GM18498 (cell line): ENCODE data around the gene CNGB1.
"Not testable (repeated sequence)": the region's sequence is repeated elsewhere in the genome, so short reads cannot be mapped to it uniquely, and the experiment has no call there.

Experiments
- ATAC-seq: cut with Tn5 transposase; IDR thresholded peaks from one replicate; pipeline ENCODE4 v1.9.1; 2021; ENCODE audit warnings: mild to moderate bottlenecking, moderate library complexity; ENCODE audit not compliant: unreplicated experiment

The CNGB1 gene

DNA sequence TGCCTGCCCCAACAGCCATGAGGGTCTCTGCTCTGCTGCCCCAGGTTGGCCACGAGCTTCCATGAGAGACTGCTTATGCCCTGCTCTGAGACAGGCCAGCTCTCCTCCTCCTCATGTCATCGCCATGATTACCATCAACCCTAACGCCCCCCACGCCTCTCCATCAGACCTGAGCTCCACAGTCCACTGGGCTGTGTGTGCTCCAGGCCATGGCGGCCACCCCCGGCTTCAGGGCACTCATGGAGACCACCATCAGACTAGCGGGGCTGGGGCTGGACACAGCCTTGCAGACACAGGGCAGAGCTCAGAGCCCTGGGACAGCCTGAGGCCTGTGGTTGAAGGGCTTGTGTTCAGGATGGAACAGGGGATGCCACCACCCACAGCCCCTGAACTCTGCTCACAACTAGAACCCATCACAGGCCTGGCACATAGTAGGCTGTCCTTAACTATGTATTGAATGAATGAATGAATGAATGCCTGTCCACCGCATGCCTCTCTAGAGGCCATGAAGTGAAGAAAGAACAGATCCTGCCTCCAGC is 14.6 kb downstream of the CNGB1 start:
- no peak for ATAC-seq

DNA sequence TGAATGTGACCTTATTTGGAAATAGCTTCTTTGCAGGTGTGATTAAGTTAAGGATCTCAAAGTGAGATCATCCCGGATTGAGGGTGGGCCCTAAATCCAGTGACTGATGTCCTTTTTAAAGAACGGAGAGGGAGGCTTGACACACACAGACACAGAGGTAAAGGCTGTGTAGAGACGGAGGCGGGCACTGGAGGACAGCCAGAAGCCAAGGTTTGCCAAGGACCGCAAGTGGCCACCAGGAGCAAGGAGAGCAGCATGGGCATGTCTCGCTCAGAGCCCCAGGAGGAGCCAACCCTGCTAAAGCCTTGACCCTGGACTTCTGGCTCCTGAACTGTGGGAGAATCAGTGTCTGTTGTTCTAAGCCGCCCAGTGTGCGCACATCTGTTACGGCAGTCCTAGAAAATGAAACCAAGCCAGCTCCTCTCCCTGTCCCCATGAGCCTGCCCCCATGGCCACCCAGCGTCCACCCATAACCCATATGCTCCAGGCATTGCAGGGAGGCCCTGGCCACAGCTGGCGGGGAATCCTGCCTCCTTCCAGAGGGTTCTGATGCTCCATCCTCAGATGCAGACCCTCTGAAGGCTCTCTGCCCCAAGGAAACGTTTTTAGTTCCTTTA is 15.2 kb downstream of the CNGB1 start:
- ATAC-seq, result no peak

DNA sequence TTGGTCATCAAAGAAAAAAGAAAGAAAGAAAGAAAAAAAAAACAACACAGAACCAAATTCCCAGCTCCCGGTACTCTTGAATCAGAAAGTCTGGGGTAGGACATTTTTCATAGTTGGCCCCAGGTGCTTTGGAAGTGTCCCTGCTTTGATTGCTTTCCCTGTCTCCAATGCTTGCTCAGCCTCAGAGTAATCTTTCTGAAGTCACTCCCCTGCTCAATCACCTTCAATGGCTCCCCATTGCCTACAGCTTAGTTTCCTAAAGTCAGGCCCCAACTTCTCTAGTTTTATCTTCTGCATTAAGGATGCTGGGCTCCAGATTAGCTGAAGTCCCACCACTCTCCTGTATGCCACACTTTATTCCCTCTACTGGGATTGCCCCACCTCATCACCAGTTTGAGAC is 17.1 kb downstream of the CNGB1 start:
- ATAC-seq, result no peak

DNA sequence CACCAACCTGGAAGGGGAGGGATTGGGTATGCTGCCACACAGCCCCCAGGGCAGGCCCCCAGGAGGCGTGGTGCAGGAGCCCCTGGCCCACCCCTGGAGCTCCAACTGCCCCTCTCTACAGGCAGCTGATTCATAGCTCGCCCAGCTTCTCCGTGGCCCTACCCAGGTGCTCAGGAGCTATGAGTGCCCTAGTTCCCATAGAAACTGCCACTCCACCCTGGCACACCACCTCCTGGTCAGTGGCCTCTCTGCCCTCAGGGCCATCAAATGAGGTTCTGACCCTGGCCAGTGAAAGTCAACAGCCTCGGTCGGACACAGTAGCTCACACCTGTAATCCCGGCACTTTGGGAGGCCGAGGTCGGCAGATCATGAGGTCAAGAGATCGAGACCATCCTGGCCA is 18.0 kb downstream of the CNGB1 start:
- ATAC-seq, result no peak

DNA sequence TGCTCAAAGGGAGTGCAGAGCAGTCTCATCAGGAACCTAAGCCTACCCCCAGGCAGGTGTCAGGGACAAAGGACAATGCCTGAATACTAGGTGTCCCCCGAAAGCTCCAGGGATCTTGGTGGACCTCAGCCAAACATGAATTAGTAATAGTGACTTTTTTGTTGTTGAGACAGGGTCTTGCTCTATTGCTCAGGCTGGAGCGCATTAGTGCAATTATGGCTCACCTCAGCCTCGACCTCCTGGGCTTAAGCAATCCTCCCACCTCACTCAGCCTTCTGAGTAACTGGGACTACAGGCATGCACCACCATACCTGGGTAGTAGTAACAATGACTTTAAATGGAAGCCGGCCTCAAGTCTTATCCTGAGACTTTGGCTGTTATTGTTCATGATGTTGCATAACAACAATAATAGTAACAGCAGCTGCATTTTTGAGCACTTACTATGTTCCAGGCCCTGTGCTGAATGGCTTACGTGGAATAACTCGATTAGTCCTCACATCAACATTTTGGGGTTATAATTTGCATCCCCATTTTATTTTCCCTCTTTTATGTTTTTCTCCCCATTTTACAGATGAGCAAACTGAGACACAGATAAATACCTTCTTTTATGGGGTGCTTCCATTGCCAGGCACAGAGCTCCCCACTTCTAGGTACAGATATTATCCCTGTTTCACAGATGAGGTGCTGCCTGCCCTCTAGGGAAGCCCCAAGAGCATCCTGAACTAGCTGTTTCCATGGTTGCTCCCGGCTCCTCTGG is 19.5 kb downstream of the CNGB1 start:
- ATAC-seq, result no peak

DNA sequence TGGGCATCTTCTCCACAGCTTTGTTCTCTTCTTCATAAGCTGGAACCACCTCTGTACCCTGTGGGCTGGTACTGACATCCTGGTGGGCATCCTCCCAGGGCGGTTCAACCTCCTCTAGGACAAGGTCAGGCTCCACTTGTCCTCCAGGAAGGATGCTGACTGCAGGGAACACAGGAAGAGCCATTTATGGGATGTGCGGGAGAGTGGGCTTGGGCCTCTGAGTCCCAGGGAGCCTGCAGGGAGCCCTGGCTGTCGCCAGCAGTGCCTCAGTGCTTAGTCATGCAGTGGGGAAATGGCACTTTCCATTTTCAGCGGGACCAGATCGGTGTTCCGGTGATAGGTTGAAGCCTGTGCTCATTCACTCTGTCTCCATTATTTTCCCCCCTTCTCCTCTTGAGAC is 20.5 kb downstream of the CNGB1 start:
- ATAC-seq, result no peak

DNA sequence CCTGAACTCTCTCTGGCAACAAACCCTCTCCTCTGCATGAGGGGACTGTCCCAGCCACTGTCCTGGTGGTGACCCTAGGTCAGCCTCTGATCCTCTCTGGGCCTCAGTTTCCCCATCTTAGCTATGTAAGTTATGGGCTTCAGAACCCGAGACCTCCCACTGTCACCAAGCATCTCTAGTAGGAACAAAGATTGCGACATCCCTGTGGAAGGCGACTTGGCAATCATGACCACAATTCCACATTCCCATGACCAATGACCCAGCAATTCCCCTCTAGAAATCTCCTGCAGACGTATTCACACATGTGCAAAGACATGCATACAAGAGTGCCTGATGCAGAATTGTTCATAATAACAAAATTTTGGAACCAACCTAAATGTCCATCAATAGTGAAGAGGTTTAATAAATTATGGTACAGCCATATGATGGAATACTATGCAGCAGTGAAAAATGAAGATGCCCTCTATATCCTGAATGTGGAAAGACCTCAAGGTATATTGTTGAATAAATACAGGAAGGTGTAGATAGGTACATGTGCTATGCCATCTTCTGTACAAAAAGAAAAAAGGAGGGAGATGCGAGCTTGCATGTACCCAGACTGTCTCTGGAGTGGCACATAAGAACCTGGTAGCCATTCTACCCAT is 21.2 kb downstream of the CNGB1 start:
- no peak for ATAC-seq

GRCh38 chr16:57949013-57949412 is 21.9 kb downstream of the CNGB1 start:
- no peak for ATAC-seq

GRCh38 chr16:57948027-57948426 is 22.9 kb downstream of the CNGB1 start:
- ATAC-seq, result no peak

DNA sequence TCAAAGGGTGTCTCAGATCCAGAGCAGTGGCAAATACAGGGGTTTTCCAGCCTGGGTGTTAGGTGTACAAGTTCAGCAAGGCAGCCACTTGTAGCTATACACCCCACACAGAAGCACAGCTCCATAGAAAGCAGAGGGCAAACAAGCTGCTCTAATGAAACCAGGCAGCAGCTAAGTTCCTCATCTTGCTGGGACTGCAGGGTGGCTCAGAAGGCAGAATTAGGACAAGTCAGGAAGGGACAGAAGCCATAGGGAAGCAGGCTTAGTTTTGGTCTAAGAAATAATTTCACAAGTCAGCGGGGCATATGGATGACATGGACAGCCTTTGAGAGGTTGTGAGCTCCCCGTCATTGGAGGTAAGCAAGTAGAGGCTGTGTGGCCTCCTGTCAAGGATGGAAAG is 23.7 kb downstream of the CNGB1 start:
- ATAC-seq, result no peak

GRCh38 chr16:57946181-57946801 is 24.6 kb downstream of the CNGB1 start:
- ATAC-seq, result no peak

DNA sequence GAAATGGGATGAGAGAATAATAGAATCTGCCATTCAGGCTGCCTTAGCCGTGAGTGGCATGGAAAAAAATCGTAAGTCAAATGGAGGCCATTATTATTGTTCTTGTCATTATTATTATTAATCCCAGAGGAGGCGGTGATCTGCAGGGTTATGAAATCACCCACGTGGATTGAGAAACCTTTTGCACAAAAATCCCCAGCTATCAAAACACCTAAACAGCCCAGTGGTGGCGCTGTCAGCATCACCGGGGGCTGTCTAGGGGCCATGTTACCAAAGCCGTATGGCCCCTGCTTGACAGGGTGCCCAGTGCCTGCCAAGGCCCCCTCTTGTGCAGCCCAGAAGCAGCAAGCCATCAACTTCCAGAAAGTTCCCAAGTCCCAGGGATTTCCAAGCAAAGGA is 25.2 kb downstream of the CNGB1 start:
- no peak for ATAC-seq

DNA sequence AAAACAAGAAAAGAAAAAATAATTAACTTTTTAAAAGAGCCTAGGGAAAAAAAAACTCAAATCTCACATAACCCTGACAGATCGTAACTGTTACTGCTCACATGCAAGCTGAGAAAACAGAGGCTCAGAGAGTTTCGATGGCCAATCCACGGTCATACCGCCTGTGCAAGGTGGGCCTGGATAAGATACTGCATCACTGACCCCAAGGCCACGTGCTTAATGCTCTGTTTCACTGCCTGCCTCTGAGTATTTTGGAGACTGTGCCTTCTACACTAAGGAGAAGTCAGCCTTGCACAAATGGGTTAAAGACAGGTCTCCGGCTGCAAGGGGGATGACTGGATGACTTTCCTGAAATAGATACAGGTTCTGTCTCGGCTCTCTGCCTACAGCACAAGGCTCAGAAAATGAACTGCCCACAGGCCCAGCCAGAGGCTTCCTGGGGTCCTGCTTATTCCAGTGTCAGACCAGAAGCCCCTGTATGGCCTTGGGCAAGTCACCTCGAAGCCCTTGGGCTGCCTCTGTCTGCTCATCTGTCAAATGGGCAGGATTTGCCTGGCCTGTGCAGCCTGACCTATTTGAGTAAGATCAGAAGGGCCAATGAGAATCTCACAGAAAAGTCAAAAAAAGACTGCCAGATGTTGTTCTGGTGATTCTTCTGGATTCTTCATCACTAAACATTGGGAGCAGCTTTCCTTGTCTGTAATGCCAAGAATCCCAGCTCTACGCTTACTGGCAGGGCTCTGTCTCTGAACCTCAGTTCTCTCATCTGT is 25.8 kb downstream of the CNGB1 start:
- ATAC-seq, result no peak

GRCh38 chr16:57943381-57943780 is 27.5 kb downstream of the CNGB1 start:
- ATAC-seq, result not testable (repeated sequence)

DNA sequence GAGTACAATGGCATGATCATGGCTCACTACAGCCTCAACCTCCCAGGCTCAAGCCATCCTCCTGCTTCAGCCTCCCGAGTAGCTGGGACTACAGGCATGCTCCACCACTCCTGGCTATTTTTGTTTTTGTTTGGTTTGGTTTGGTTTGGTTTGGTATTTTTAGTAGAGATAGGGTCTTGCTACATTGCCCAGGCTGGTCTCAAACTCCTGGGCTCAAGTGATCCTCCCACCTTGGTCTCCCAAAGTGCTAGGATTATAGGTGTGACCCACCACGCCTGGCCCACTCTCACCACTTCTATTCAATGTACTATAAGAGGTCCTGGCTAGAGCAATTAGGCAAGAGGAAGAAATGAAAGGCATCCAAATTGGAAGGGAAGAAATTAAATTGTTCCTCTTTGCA is 29.0 kb downstream of the CNGB1 start:
- ATAC-seq, result not testable (repeated sequence)

DNA sequence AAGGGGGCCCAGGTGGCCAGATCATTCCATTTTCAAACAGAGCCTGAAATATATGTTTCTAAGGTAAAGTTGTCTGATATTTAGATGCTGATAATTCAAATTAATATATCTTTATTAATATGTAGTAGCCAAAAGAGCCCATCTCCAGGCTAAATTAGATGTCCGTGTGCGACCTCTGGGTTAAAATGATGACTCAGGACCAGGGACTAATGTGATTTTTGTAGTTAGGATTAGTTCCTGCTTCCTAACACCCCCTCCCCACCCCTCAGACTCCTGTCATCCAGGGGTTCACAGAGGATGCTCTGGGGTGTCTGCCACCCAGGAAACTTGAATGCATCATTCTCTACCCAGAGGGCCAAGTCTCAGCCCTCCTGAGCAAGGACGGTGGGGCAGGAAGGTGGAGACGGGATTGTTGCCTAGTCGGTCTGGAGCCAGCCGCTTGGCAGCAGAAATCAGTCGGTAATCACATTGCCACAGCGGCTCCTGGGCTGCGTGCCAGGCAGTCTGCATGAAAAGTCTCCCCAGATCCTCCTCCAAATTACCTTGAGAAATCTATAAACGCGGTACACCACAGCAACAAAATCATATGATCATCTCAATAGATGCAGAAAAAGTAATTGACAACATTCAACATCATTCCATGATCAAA is 29.8 kb downstream of the CNGB1 start:
- no peak for ATAC-seq

DNA sequence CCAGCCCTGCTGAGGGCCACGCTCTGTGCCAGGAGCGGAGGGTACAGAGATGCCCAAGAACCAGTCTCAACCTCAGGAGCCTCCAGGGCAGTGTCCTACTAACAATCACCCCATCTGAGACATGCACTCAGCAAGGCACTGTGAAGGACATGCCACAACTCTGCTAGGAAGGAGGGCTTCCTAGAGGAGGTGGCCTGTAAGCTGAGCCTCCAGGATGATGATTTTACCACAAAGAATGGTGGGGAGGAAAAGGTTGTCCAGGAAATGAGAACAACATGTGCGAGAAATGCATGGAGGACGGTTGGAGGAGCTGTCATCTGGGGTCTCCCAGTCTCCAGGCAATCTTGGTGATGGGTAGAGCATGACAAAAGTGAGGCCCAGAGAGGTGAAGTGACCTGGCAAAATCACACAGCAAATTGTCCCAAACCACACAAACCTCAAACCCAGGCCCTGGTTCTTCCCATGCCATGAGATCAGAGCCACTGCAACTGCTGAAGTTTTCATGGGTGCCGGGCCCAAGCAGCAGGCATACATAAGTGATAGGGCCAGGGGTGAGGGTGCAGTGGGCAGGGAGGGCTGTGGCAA is 30.5 kb downstream of the CNGB1 start:
- no peak for ATAC-seq

DNA sequence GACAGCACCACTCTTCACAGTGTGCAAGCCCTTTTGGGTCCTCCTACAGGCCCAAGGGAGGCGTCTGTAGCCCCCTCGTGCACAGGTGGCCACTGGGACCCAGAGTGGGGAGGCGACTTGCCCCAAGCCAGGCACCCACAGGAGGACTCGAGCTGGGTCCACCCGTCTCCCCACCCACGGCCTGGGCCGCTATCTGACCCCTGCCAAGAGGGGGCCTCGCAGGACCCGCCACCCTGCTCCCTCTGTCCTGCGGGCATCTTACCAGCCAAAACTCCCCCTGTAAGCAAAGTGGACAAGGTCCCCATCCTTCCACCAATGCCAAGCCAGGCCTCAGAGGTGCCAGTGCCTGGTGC is 31.1 kb downstream of the CNGB1 start:
- no peak for ATAC-seq

- no peak for ATAC-seq
Measured at GRCh38 chr16:57938936-57939871, 31.7 kb downstream of the CNGB1 start.
